ENCODE data around the gene CBLB. TPM values are rescaled to one million over a fixed set of nuclear protein-coding genes. Genes with fewer than 3 reads are reported as not detected.

CBLB gene
- total and polyA plus RNA-seq, 8 donors = 30.7 to 49.3 (median 42.6) TPM

DNA sequence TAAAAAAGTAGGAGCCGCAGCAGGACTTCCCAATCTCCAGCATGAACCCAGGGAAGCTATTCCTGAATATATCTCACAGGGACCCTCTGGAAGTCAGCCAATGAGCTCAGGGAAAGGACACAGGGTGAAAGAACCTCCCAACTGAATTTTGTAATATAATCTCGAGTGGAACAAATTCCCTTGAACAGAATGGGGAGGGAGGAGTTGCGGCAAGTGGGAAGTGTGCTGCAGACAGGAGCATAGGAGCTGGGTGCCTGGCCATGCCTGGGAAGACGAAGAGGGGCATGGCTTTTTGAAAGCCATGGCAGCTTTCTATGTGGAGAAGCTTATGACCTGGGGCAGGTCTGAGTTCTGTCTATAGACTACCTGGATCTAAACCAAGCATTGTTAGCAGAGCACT lies 98.4 kb downstream of the CBLB start:
- intact Hi-C loops (cut with DNase I) = no loop called here
- no peaks in the 10 kb centered on the region for H3K36me3 ChIP-seq
- no peak overlapping the region for H3K4me3 ChIP-seq
- TF ChIP-seq, protein P1, sequence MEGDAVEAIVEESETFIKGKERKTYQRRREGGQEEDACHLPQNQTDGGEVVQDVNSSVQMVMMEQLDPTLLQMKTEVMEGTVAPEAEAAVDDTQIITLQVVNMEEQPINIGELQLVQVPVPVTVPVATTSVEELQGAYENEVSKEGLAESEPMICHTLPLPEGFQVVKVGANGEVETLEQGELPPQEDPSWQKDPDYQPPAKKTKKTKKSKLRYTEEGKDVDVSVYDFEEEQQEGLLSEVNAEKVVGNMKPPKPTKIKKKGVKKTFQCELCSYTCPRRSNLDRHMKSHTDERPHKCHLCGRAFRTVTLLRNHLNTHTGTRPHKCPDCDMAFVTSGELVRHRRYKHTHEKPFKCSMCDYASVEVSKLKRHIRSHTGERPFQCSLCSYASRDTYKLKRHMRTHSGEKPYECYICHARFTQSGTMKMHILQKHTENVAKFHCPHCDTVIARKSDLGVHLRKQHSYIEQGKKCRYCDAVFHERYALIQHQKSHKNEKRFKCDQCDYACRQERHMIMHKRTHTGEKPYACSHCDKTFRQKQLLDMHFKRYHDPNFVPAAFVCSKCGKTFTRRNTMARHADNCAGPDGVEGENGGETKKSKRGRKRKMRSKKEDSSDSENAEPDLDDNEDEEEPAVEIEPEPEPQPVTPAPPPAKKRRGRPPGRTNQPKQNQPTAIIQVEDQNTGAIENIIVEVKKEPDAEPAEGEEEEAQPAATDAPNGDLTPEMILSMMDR (IDR thresholded peaks at IDR 0.05) = no peak
- H3K27ac ChIP-seq = no peak overlapping the region
- ATAC-seq (no peak), DNase-seq (no peak)
- no peaks in the 10 kb centered on the region for H3K27me3 ChIP-seq
- H3K9me3 ChIP-seq = no peaks in the 10 kb centered on the region
- H3K4me1 ChIP-seq = peaks cover 0 to 8% of the 10 kb centered on the region in 2 donors

DNA sequence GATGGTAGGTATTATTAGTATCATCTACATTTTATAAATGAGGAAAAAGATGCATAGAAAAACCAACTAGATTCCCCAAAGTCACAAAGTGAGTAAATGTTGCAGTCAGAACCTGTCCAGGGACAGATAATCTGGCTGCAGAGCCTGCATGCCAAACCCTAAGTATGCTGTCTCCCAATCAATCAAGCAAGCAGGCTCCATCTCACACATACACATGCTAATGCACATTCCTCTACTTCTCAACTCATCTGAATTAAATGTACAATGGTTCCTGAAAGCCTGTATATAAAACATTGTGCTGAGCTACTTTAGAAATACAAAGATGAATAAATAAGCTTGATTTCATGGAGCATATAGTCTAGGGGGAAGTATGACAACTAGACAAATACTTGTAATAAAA lies 101.0 kb downstream of the CBLB start:
- Histone ChIP-seq H3K36me3 (peaks cover 0 to 1% of the 10 kb centered on the region in 2 donors), H3K4me3 (no peak overlapping the region), H3K27me3 (no peaks in the 10 kb centered on the region), H3K27ac (no peak overlapping the region), H3K9me3 (no peaks in the 10 kb centered on the region), H3K4me1 (peaks cover 0 to 12% of the 10 kb centered on the region in 2 donors)
- ATAC-seq (no peak), DNase-seq (no peak)
- intact Hi-C loops (cut with DNase I) = no loop called here
- TF ChIP-seq, protein P1 (IDR thresholded peaks at IDR 0.05) = no peak

DNA sequence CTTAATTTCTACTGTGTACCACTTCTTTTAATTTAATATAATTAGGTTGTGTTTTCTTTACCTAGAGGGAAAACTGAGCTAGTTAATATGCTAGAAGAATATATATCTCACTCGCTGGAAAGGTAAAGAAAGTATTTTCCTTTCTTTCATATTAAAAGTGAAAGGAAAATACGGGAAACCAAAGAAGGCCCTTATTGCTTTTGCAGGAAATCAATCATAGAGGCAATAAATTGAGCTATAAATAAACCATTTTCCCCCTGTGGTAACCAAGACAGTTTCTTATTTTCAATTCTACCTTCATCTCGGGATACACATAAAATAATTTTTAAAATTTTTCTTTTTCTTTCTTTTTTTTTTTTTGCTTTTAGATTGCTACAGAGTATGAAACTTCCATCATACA lies 101.6 kb downstream of the CBLB start:
- ATAC-seq (no peak), DNase-seq (no peak)
- intact Hi-C loops (cut with DNase I) = no loop called here
- TF ChIP-seq, protein P1 (IDR thresholded peaks at IDR 0.05) = no peak
- H3K4me3 ChIP-seq = no peak overlapping the region
- H3K36me3 ChIP-seq = peaks cover 0 to 7% of the 10 kb centered on the region in 2 donors
- H3K4me1 ChIP-seq = peaks cover 0 to 12% of the 10 kb centered on the region in 2 donors
- no peaks in the 10 kb centered on the region for H3K27me3 ChIP-seq
- H3K27ac ChIP-seq = no peak overlapping the region
- peaks cover 0 to 5% of the 10 kb centered on the region in 2 donors for H3K9me3 ChIP-seq

DNA sequence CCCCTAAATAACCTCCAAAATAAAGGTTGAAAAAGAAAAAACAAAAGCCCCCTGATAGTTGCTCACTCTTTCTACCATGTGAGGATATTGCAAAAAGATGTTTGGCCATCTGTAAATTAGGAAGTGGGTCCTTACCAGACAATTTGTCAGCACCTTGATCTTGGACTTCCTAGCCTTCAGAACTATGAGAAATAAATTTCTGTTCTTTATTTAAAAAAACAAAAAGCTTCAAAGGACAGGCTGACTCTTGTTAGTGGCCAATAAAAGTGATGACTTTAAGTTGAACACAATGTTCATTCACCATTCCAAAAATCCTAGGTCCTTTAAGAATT lies 103.5 kb downstream of the CBLB start:
- no peak overlapping the region for H3K4me3 ChIP-seq
- ATAC-seq (no peak), DNase-seq (no peak)
- H3K27me3 ChIP-seq = no peaks in the 10 kb centered on the region
- H3K36me3 ChIP-seq = peaks cover 0 to 14% of the 10 kb centered on the region in 2 donors
- peaks cover 0 to 15% of the 10 kb centered on the region in 2 donors for H3K9me3 ChIP-seq
- TF ChIP-seq, protein P1 (IDR thresholded peaks at IDR 0.05) = no peak
- intact Hi-C loops (cut with DNase I) = no loop called here
- H3K4me1 ChIP-seq = peaks cover 0 to 12% of the 10 kb centered on the region in 2 donors
- peak overlapping the region in 1 of 2 donors; percentile 55 for H3K27ac ChIP-seq

DNA sequence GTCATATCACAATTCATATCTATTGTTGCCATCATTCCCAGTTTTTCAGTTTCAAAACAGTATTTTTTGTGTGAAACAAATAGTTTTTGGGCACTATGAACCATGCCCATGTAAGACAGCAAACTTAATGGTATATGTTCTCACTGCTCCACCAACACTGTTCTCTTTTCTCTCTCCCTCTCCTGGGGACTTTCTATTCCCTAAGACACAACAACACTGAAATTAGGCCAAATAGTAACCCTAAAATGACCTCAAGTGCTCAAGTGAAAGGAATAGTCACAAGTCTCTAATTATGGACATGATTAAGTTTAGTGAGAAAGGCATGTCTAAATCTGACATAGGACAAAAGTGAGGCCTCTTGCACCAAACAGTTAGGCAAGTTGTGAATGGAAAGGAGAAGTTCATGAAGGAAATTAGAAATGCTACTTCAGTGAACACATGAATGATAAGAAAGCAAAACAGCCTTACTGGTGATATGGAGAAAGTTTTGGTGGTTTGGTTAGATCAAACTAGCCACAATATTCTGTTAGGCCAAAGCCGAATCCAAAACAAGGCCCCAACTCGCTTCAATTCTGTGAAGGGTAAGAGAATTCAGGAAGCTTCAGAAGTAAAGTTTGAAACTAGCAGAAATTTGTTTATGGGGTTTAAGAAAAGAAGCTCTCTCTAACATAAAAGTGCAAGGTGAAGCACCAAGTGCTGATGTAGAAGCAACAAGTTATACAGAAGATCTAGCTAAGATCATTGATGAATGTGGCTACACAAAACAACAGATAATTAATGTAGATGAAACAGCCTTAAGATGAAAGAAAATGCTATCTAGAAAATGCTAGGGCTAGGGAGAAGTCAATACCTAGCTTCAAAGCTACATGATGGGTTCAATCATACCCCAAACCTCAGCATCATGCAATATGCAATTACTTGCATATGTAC lies 104.2 kb downstream of the CBLB start:
- peaks cover 0 to 15% of the 10 kb centered on the region in 2 donors for H3K9me3 ChIP-seq
- peak overlapping the region in 1 of 2 donors; percentile 55 for H3K27ac ChIP-seq
- intact Hi-C loops (cut with DNase I) = no loop called here
- TF ChIP-seq, protein P1 (IDR thresholded peaks at IDR 0.05) = no peak
- H3K36me3 ChIP-seq = peaks cover 0 to 19% of the 10 kb centered on the region in 2 donors
- no peak overlapping the region for H3K4me3 ChIP-seq
- no peak for DNase-seq
- no peaks in the 10 kb centered on the region for H3K27me3 ChIP-seq
- ATAC-seq = no peak
- peaks cover 0 to 12% of the 10 kb centered on the region in 2 donors for H3K4me1 ChIP-seq
